ENCODE measurements around the gene SSC5D.
"Not testable (repeated sequence)": the region's sequence is repeated elsewhere in the genome, so short reads cannot be mapped to it uniquely, and the experiment has no call there.

The SSC5D gene

GRCh38 chr19:55503502-55504251 is 15.4 kb downstream of the SSC5D start:
- DNase-seq (ENCODE audit: low spot score): peak; percentile 90

- DNase-seq (ENCODE audit: low spot score): no peak
These were observed 16.0 kb downstream of the SSC5D start for GRCh38 chr19:55504252-55504603.

GRCh38 chr19:55504981-55505380 is 16.7 kb downstream of the SSC5D start:
- no peak for DNase-seq (ENCODE audit: low spot score)

- DNase-seq (ENCODE audit: low spot score): no peak
These were observed 19.9 kb downstream of the SSC5D start for GRCh38 chr19:55508120-55508519.

GRCh38 chr19:55516878-55517620 is 28.8 kb downstream of the SSC5D start:
- peak; percentile 89 for DNase-seq (ENCODE audit: low spot score)

- no peak for DNase-seq (ENCODE audit: low spot score)
These were observed 31.4 kb downstream of the SSC5D start for GRCh38 chr19:55519451-55520311.

GRCh38 chr19:55520691-55521292 is 32.6 kb downstream of the SSC5D start:
- DNase-seq (ENCODE audit: low spot score): no peak

GRCh38 chr19:55525289-55526101 is 37.3 kb downstream of the SSC5D start:
- DNase-seq (ENCODE audit: low spot score): no peak

- DNase-seq (ENCODE audit: low spot score): no peak
These were observed 38.3 kb downstream of the SSC5D start for GRCh38 chr19:55526216-55527196.

GRCh38 chr19:55527197-55528029 is 39.2 kb downstream of the SSC5D start:
- no peak for DNase-seq (ENCODE audit: low spot score)

GRCh38 chr19:55528030-55528803 is 40.0 kb downstream of the SSC5D start:
- no peak for DNase-seq (ENCODE audit: low spot score)

GRCh38 chr19:55529636-55530234 is 41.5 kb downstream of the SSC5D start:
- no peak for DNase-seq (ENCODE audit: low spot score)

GRCh38 chr19:55530996-55531395 is 42.8 kb downstream of the SSC5D start:
- DNase-seq (ENCODE audit: low spot score): no peak

- DNase-seq (ENCODE audit: low spot score): not testable (repeated sequence)
These were observed 46.0 kb downstream of the SSC5D start for GRCh38 chr19:55534280-55534679.

- no peak for DNase-seq (ENCODE audit: low spot score)
These were observed 47.1 kb downstream of the SSC5D start for GRCh38 chr19:55535173-55535964.

GRCh38 chr19:55535965-55536350 is 47.7 kb downstream of the SSC5D start:
- DNase-seq (ENCODE audit: low spot score): no peak

GRCh38 chr19:55536366-55536765 is 48.1 kb downstream of the SSC5D start:
- no peak for DNase-seq (ENCODE audit: low spot score)

Data from CD4-positive, alpha-beta T cell treated with Interleukin-15 for 4 hours (primary cell).